ENCODE measurements around the gene SMO. TPM values are rescaled to one million over a fixed set of nuclear protein-coding genes. Genes with fewer than 3 reads are reported as not detected.

The SMO gene
- total and polyA plus RNA-seq, 8 donors, result 1.1 to 18.5 (median 5.1) TPM

GRCh38 chr7:129240119-129240820 lies 51.8 kb downstream of the SMO start:
- H3K36me3 ChIP-seq, result no peaks in the 10 kb centered on the region
- H3K9me3 ChIP-seq, result no peaks in the 10 kb centered on the region
- 92 to 94% (median 93%) methylated on average over 7 to 10 of the region's 10 CpGs for WGBS, 5 donors
- H3K27ac ChIP-seq, result no peak overlapping the region
- intact Hi-C loops (cut with DNase I; ENCODE audit: low total_unique reads), result no loop called here
- H3K4me1 ChIP-seq, result no peaks in the 10 kb centered on the region
- H3K27me3 ChIP-seq, result no peaks in the 10 kb centered on the region
- TF ChIP-seq POLR2AphosphoS5 (IDR thresholded peaks at IDR 0.05) (no peak), EP300 (IDR thresholded peaks at IDR 0.05) (no peak), CTCF (IDR thresholded peaks at IDR 0.05) (no peak), POLR2A (IDR thresholded peaks at IDR 0.05) (no peak)
- no peak overlapping the region for H3K4me3 ChIP-seq
- no peak for DNase-seq

- Histone ChIP-seq H3K4me1 (no peaks in the 10 kb centered on the region), H3K4me3 (no peak overlapping the region), H3K9me3 (no peaks in the 10 kb centered on the region), H3K27me3 (no peaks in the 10 kb centered on the region), H3K27ac (no peak overlapping the region), H3K36me3 (no peaks in the 10 kb centered on the region)
- TF ChIP-seq POLR2AphosphoS5 (IDR thresholded peaks at IDR 0.05) (no peak), EP300 (IDR thresholded peaks at IDR 0.05) (no peak), CTCF (IDR thresholded peaks at IDR 0.05) (no peak), POLR2A (IDR thresholded peaks at IDR 0.05) (no peak)
- WGBS, 5 donors, result 92 to 100% (median 98%) methylated on average over 1 of the region's 1 CpG
- intact Hi-C loops (cut with DNase I; ENCODE audit: low total_unique reads), result no loop called here
- no peak for DNase-seq
These were observed 55.8 kb downstream of the SMO start for GRCh38 chr7:129244220-129244619.

GRCh38 chr7:129245533-129245932 lies 57.1 kb downstream of the SMO start:
- Histone ChIP-seq H3K9me3 (no peaks in the 10 kb centered on the region), H3K27me3 (no peaks in the 10 kb centered on the region), H3K36me3 (no peaks in the 10 kb centered on the region), H3K4me1 (no peaks in the 10 kb centered on the region), H3K27ac (no peak overlapping the region), H3K4me3 (no peak overlapping the region)
- intact Hi-C loops (cut with DNase I; ENCODE audit: low total_unique reads), result no loop called here
- DNase-seq, result no peak
- TF ChIP-seq CTCF (IDR thresholded peaks at IDR 0.05) (no peak), EP300 (IDR thresholded peaks at IDR 0.05) (no peak), POLR2AphosphoS5 (IDR thresholded peaks at IDR 0.05) (no peak), POLR2A (IDR thresholded peaks at IDR 0.05) (no peak)
- WGBS, 5 donors, result 63 to 97% (median 87%) methylated on average over 3 of the region's 3 CpGs

DNA sequence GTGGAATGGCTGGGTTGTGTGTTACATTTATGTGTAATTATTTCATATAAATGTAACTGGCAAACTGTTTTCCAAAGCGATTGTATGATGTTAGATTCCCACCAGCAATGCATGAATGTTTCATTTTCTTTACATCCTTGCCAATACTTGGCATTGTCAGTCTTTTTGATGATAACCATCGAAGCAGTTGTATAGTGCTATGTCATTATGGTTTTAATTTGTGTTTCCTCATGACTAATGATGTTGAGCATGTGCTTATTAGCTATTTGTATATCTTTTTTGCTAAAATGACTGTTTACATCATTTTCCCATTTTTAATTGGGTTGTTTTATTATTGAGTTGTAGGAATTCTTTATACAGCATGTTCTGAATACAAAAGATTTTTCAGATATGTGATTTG lies 58.7 kb downstream of the SMO start:
- Histone ChIP-seq H3K27me3 (no peaks in the 10 kb centered on the region), H3K9me3 (no peaks in the 10 kb centered on the region), H3K27ac (no peak overlapping the region), H3K4me1 (peaks cover 0 to 4% (median under 1%) of the 10 kb centered on the region in 4 donors), H3K36me3 (no peaks in the 10 kb centered on the region), H3K4me3 (no peak overlapping the region)
- intact Hi-C loops (cut with DNase I; ENCODE audit: low total_unique reads), result no loop called here
- TF ChIP-seq POLR2AphosphoS5 (IDR thresholded peaks at IDR 0.05) (no peak), POLR2A (IDR thresholded peaks at IDR 0.05) (no peak), EP300 (IDR thresholded peaks at IDR 0.05) (no peak), CTCF (IDR thresholded peaks at IDR 0.05) (no peak)
- 68 to 85% (median 78%) methylated on average over 2 of the region's 2 CpGs for WGBS, 5 donors
- no peak for DNase-seq
